Neutrophil (primary cell): ENCODE data around the gene RASGRF1.

Experiments
- H3K27ac ChIP-seq: fragments of 200-600 bp; sonication (generic); 2 replicates; pipeline ENCODE4 v1.5.1; 2016; ENCODE audit warnings: mild to moderate bottlenecking, moderate library complexity
- H3K27me3 ChIP-seq: fragments of 200-600 bp; sonication (generic); 2 replicates; pipeline ENCODE4 v1.6.0; 2016; ENCODE audit warnings: mild to moderate bottlenecking
- H3K36me3 ChIP-seq: fragments of 200-600 bp; sonication (generic); 2 replicates; pipeline ENCODE4 v1.5.1; 2017
- H3K4me1 ChIP-seq, 2 experiments: fragments of 200-600 bp in 1 of 2; sonication (generic) in 1 of 2; 1 replicate in 1 of 2; 2 replicates in 1 of 2; pipeline versions ENCODE4 v1.5.1 to v1.6.1; 2013 to 2016; ENCODE audit warnings: low read depth in 1 of 2, low read length in 1 of 2, mild to moderate bottlenecking in 1 of 2, moderate library complexity in 1 of 2; ENCODE audit not compliant: control insufficient read depth in 1 of 2, insufficient read depth in 1 of 2
- H3K4me3 ChIP-seq, 2 experiments: fragments of 200-600 bp in 1 of 2; sonication (generic) in 1 of 2; 1 replicate in 1 of 2; 2 replicates in 1 of 2; pipeline ENCODE4 v1.5.1; 2013 to 2016; ENCODE audit warnings: low read depth in 1 of 2, low read length in 1 of 2, mild to moderate bottlenecking in 1 of 2, moderate library complexity in 1 of 2
- H3K9me3 ChIP-seq: fragments of 200-600 bp; sonication (generic); 2 replicates; pipeline ENCODE4 v1.5.1; 2016
- CTCF ChIP-seq: fragments of 200-600 bp; sonication (generic); IDR thresholded peaks from 2 replicates; pipeline ENCODE4 v1.5.1; 2016; ENCODE audit warnings: antibody characterized with exemption

RASGRF1 gene

GRCh38 chr15:79089331-79089889, 1.2 kb downstream of the RASGRF1 start:
- H3K27me3 ChIP-seq, result peaks cover 100% of the 10 kb centered on the region
- H3K4me1 ChIP-seq, result no peaks in the 10 kb centered on the region
- H3K36me3 ChIP-seq, result no peaks in the 10 kb centered on the region
- H3K4me3 ChIP-seq, result no peak overlapping the region
- TF ChIP-seq CTCF, result no peak
- no peak overlapping the region for H3K27ac ChIP-seq
- H3K9me3 ChIP-seq, result no peaks in the 10 kb centered on the region

GRCh38 chr15:79088426-79089205, 2.0 kb downstream of the RASGRF1 start:
- TF ChIP-seq CTCF, result no peak
- Histone ChIP-seq H3K4me1 (no peaks in the 10 kb centered on the region), H3K9me3 (no peaks in the 10 kb centered on the region), H3K36me3 (no peaks in the 10 kb centered on the region), H3K27me3 (peaks cover 95% of the 10 kb centered on the region), H3K4me3 (no peak overlapping the region), H3K27ac (no peak overlapping the region)

GRCh38 chr15:79086814-79087213, 3.8 kb downstream of the RASGRF1 start:
- H3K4me3 ChIP-seq, result no peak overlapping the region
- H3K9me3 ChIP-seq, result no peaks in the 10 kb centered on the region
- TF ChIP-seq CTCF, result no peak
- peaks cover 92% of the 10 kb centered on the region for H3K27me3 ChIP-seq
- H3K36me3 ChIP-seq, result no peaks in the 10 kb centered on the region
- H3K4me1 ChIP-seq, result no peaks in the 10 kb centered on the region
- H3K27ac ChIP-seq, result no peak overlapping the region

- Histone ChIP-seq H3K36me3 (no peaks in the 10 kb centered on the region), H3K27ac (no peak overlapping the region), H3K9me3 (no peaks in the 10 kb centered on the region), H3K4me1 (no peaks in the 10 kb centered on the region), H3K27me3 (peaks cover 69% of the 10 kb centered on the region), H3K4me3 (no peak overlapping the region)
- no peak for TF ChIP-seq CTCF
These were observed 6.1 kb downstream of the RASGRF1 start for GRCh38 chr15:79084308-79084968.

DNA sequence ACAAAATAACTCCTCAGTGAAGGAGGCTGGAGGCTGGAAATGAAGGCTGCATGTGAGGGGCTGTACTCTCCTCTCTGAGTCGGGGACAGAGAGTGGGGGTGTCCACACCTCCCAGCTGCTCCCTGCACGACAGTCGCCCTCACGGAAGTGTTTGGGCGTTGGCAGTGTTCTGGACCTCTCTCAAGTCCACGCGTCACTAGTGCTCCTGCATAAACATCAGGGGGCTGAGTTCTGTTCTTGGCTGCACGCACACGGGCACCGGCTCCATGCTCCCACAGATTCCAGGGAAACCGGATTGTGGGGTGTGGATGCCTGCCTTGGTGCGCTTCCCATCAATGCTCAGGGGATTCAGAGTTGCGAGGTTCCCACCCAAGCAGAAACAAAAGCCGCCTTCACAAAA, 7.4 kb downstream of the RASGRF1 start:
- no peaks in the 10 kb centered on the region for H3K9me3 ChIP-seq
- no peaks in the 10 kb centered on the region for H3K36me3 ChIP-seq
- TF ChIP-seq CTCF, result no peak
- H3K27ac ChIP-seq, result no peak overlapping the region
- H3K27me3 ChIP-seq, result peaks cover 56% of the 10 kb centered on the region
- H3K4me3 ChIP-seq, result no peak overlapping the region
- no peaks in the 10 kb centered on the region for H3K4me1 ChIP-seq
